Inflammatory macrophage treated with lipopolysaccharide for 4 hours (primary cell): Measurements from ENCODE around the gene PKD2L2.
"Not testable (repeated sequence)": the region's sequence is repeated elsewhere in the genome, so short reads cannot be mapped to it uniquely, and the experiment has no call there.

Source experiments
- DNase-seq: peaks from one replicate; pipeline ENCODE4 v3.0.0-alpha.2; 2020

Gene PKD2L2

GRCh38 chr5:137960141-137960540 is 70.9 kb downstream of the PKD2L2 start:
- no peak for DNase-seq

GRCh38 chr5:137960819-137961218 is 71.6 kb downstream of the PKD2L2 start:
- DNase-seq: no peak

DNA sequence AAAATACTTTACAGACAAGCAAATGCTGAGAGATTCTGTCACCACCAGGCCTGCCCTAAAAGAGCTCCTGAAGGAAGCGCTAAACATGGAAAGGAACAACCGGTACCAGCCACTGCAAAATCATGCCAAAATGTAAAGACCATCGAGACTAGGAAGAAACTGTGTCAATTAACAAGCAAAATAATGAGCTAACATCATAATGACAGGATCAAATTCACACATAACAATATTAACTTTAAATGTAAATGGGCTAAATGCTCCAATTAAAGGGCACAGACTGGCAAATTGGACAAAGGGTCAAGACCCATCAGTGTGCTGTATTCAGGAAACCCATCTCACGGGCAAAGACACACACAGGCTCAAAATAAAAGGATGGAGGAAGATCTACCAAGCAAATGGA is 81.1 kb downstream of the PKD2L2 start:
- not testable (repeated sequence) for DNase-seq

DNA sequence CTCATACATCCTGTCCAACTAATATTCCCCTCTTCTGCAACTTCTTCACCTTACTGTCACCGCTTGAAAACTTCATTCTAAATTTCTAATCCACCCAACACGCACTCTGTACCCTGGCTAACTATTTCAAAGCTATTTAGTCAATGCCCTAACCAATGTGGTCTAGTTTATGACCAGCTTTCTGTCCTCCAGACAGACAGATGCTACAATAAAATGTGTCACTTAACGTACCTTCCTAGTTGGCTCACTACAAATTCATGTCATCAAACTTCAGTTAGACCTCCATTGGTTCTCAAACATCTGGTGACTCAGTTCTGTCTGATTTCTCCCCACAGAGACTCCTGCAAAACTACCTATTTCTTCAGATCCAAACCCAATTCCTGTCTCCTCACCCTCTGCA is 86.0 kb downstream of the PKD2L2 start:
- DNase-seq: no peak

DNA sequence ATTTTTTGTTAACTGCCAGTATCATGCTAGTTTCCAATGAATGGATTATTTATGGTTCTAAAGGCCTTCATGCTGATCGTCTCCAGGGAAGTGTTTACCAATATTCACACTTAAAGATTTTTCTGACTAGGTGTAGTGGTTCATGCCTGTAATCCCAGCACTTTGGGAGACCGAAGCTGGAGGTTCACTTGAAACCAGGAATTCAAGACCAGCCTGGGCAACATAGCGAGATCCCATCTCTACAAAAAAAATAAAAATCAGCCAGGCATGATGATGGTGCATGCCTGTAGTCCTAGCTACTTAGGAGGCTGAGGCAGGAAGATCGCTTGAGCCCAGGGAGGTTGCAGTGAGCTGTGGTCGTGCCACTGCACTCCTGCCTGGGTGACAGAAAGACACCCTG is 100.2 kb downstream of the PKD2L2 start:
- DNase-seq: no peak
